VCaP (cell line): Measurements from ENCODE around the gene PSMB4.
A peak's percentile ranks its signal among the peaks of the same experiment; 100 is the strongest.
"Not testable (repeated sequence)": the region's sequence is repeated elsewhere in the genome, so short reads cannot be mapped to it uniquely, and the experiment has no call there.

ENCODE experiments used
- H3K27ac ChIP-seq: fragments of 450-650 bp; 2 replicates; pipeline ENCODE4 v1.5.1; 2017
- CTCF ChIP-seq: fragments of 450-650 bp; conservative IDR thresholded peaks from 2 replicates; pipeline ENCODE4 v1.5.1; 2017; ENCODE audit warnings: mild to moderate bottlenecking, moderate library complexity

Gene PSMB4

GRCh38 chr1:151393583-151393982 is 5.8 kb upstream of the PSMB4 start:
- TF ChIP-seq CTCF: no peak
- no peak overlapping the region for H3K27ac ChIP-seq

GRCh38 chr1:151396265-151396664 is 3.1 kb upstream of the PSMB4 start:
- H3K27ac ChIP-seq: not testable (repeated sequence)

GRCh38 chr1:151401125-151401788 is 1.9 kb downstream of the PSMB4 start:
- peak overlapping the region; percentile 90; the same call in 1 of the 2 replicates for H3K27ac ChIP-seq
- TF ChIP-seq CTCF: no peak

GRCh38 chr1:151401860-151402259 is 2.5 kb downstream of the PSMB4 start:
- TF ChIP-seq CTCF: no peak
- peak overlapping the region; percentile 25; the same call in 1 of the 2 replicates for H3K27ac ChIP-seq

GRCh38 chr1:151402764-151403163 is 3.4 kb downstream of the PSMB4 start:
- no peak for TF ChIP-seq CTCF

GRCh38 chr1:151403612-151404011 is 4.2 kb downstream of the PSMB4 start:
- TF ChIP-seq CTCF: no peak
- H3K27ac ChIP-seq: peak overlapping the region; percentile 25; the same call in 1 of the 2 replicates

More at GRCh38 chr1:151402764-151403163, 3.4 kb downstream of the PSMB4 start:
- peak overlapping the region; percentile 25; the same call in 1 of the 2 replicates for H3K27ac ChIP-seq

- H3K27ac ChIP-seq: no peak overlapping the region
- no peak for TF ChIP-seq CTCF
Measured at GRCh38 chr1:151405187-151405951, 6.0 kb downstream of the PSMB4 start.

GRCh38 chr1:151406176-151406575 is 6.8 kb downstream of the PSMB4 start:
- H3K27ac ChIP-seq: no peak overlapping the region
- no peak for TF ChIP-seq CTCF
